Left ventricle myocardium inferior (tissue), 1 donor: Measurements from ENCODE around the gene ZNF532. TPM values are rescaled to one million over a fixed set of nuclear protein-coding genes. Genes with fewer than 3 reads are reported as not detected.

ENCODE experiments used
- DNase-seq: peaks from one replicate; pipeline ENCODE4 v3.0.0-alpha.2; 2020
- H3K27ac ChIP-seq: fragments of 200-600 bp; replicated peaks from 2 replicates; pipeline ENCODE4 v1.8.0; 2021
- H3K27me3 ChIP-seq: fragments of 200-600 bp; 2 replicates; pipeline ENCODE4 v1.8.0; 2021; ENCODE audit warnings: low read depth
- H3K36me3 ChIP-seq: fragments of 200-600 bp; 2 replicates; pipeline ENCODE4 v1.8.0; 2021
- H3K4me1 ChIP-seq: fragments of 200-600 bp; 2 replicates; pipeline ENCODE4 v1.8.0; 2021
- H3K4me3 ChIP-seq: fragments of 200-600 bp; 2 replicates; pipeline ENCODE4 v1.8.0; 2021; ENCODE audit warnings: mild to moderate bottlenecking, moderate library complexity
- H3K9me3 ChIP-seq: fragments of 200-600 bp; replicated peaks from 2 replicates; pipeline ENCODE4 v1.8.0; 2021
- intact Hi-C: fragments of 100-400 bp; cut with micrococcal nuclease; formaldehyde crosslinking; loops from one replicate; pipeline ENCODE4 v1.11.0; 2022
- total RNA-seq: library from RNA; stranded (reverse); fragmentation: NEBNext Ultra II Directional; extraction: Animal tissue kit (Norgen Biotek cat#: 25700); gene quantifications from one replicate; pipeline ENCODE4 v1.2.1, GENCODE V29; 2021
- TF ChIP-seq, protein P1 (sequence below): fragments of 200-600 bp; IDR thresholded peaks from 2 replicates; pipeline ENCODE4 v1.8.0; 2021; ENCODE audit warnings: antibody characterized with exemption, mild to moderate bottlenecking, borderline replicate concordance
- donor health status: DM: no; HTN: yes; CAD: no; lungs with severe emphysema.

The ZNF532 gene
- total RNA-seq, 1 donor from 2014 or later, result 59.3 TPM

- TF ChIP-seq, protein P1, sequence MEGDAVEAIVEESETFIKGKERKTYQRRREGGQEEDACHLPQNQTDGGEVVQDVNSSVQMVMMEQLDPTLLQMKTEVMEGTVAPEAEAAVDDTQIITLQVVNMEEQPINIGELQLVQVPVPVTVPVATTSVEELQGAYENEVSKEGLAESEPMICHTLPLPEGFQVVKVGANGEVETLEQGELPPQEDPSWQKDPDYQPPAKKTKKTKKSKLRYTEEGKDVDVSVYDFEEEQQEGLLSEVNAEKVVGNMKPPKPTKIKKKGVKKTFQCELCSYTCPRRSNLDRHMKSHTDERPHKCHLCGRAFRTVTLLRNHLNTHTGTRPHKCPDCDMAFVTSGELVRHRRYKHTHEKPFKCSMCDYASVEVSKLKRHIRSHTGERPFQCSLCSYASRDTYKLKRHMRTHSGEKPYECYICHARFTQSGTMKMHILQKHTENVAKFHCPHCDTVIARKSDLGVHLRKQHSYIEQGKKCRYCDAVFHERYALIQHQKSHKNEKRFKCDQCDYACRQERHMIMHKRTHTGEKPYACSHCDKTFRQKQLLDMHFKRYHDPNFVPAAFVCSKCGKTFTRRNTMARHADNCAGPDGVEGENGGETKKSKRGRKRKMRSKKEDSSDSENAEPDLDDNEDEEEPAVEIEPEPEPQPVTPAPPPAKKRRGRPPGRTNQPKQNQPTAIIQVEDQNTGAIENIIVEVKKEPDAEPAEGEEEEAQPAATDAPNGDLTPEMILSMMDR, result no peak
- Histone ChIP-seq H3K4me1 (peaks cover 37% of the 10 kb centered on the region), H3K4me3 (no peak overlapping the region), H3K27ac (no peak overlapping the region), H3K36me3 (peaks cover 27% of the 10 kb centered on the region), H3K9me3 (no peaks in the 10 kb centered on the region), H3K27me3 (no peaks in the 10 kb centered on the region)
- intact Hi-C loops, result no loop called here
- DNase-seq, result no peak
These were observed 38.3 kb downstream of the ZNF532 start for GRCh38 chr18:58902961-58903360.

- peaks cover 27% of the 10 kb centered on the region for H3K36me3 ChIP-seq
- H3K4me1 ChIP-seq, result peaks cover 37% of the 10 kb centered on the region
- H3K27me3 ChIP-seq, result no peaks in the 10 kb centered on the region
- H3K4me3 ChIP-seq, result no peak overlapping the region
- intact Hi-C loops, result no loop called here
- TF ChIP-seq, protein P1, result no peak
- no peak for DNase-seq
- H3K9me3 ChIP-seq, result no peaks in the 10 kb centered on the region
- H3K27ac ChIP-seq, result no peak overlapping the region
These were observed 38.9 kb downstream of the ZNF532 start for GRCh38 chr18:58903533-58903932.

DNA sequence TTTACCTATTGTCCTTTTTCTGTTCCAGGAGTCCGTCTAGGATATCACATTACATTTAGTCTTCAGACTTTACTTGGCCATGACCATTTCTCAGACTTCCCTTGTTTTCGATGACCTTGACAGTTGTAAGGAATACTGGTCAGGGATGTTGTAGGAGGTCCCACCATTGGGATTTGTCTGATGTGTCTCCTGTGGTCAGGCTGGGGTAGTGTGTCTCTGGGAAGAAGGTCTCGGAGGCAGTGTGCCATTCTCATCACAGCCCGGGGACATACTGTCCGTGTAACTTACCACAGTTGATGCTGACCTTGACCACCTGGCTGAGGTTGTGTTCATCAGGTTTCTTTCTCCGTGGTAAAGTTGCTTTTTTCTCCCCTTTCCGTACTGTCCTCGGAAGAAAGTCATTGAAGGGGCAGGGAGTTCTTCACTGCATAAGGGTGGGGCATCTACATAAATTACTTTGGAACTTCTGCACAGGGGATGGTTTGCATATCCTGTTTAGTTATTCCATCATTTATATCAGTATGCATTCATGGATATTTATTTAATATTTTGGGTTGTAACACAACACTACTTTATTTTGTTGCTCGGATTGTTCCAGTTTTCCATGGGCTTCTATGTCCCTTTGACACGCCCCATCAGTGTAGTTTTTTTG lies 41.2 kb downstream of the ZNF532 start:
- H3K27ac ChIP-seq, result no peak overlapping the region
- TF ChIP-seq, protein P1, result no peak
- no peaks in the 10 kb centered on the region for H3K9me3 ChIP-seq
- intact Hi-C loops, result no loop called here
- H3K4me1 ChIP-seq, result peaks cover 37% of the 10 kb centered on the region
- H3K27me3 ChIP-seq, result no peaks in the 10 kb centered on the region
- H3K4me3 ChIP-seq, result no peak overlapping the region
- no peak for DNase-seq
- H3K36me3 ChIP-seq, result peaks cover 26% of the 10 kb centered on the region

GRCh38 chr18:58908006-58908405 lies 43.3 kb downstream of the ZNF532 start:
- Histone ChIP-seq H3K9me3 (no peaks in the 10 kb centered on the region), H3K27me3 (no peaks in the 10 kb centered on the region), H3K36me3 (peaks cover 15% of the 10 kb centered on the region), H3K4me1 (peaks cover 56% of the 10 kb centered on the region), H3K4me3 (no peak overlapping the region), H3K27ac (peak overlapping the region; percentile 0)
- no peak for DNase-seq
- TF ChIP-seq, protein P1, result no peak
- intact Hi-C loops, result no loop called here

- no peak overlapping the region for H3K4me3 ChIP-seq
- TF ChIP-seq, protein P1, result no peak
- H3K9me3 ChIP-seq, result no peaks in the 10 kb centered on the region
- H3K4me1 ChIP-seq, result peaks cover 71% of the 10 kb centered on the region
- intact Hi-C loops, result no loop called here
- no peak for DNase-seq
- H3K27me3 ChIP-seq, result no peaks in the 10 kb centered on the region
- peaks cover 14% of the 10 kb centered on the region for H3K36me3 ChIP-seq
- peak overlapping the region; percentile 84 for H3K27ac ChIP-seq
These were observed 44.8 kb downstream of the ZNF532 start for GRCh38 chr18:58909521-58909920.
